NCI-H2107 treated with DMSO at 0.1 percent for 48 hours (cell line): ENCODE results near the gene PRR33.

Experiments used
- DNase-seq: peaks from one replicate; lab custom pipeline; 2025; ENCODE audit not compliant: unreplicated experiment; lab: John Stamatoyannopoulos, UW

Gene PRR33

GRCh38 chr11:1839204-1839923 lies 52.3 kb downstream of the PRR33 start:
- DNase-seq = no peak

GRCh38 chr11:1838426-1839144 lies 53.1 kb downstream of the PRR33 start, which contains the start of gene TNNI2:
TSS of gene TNNI2 (plus strand) at chr11:1838981. CDS start at chr11:1839697, 716 bp downstream.
- no peak for DNase-seq
